K562 (cell line): ENCODE measurements around the gene HSD3B7. TPM values are rescaled to one million over a fixed set of nuclear protein-coding genes. Genes with fewer than 3 reads are reported as not detected.

Experiments
- CREBBP ChIP-seq: IDR thresholded peaks from one replicate; pipeline ENCODE4 v1.6.1; 2012; ENCODE audit warnings: low read depth, mild to moderate bottlenecking, control low read depth, inconsistent platforms, low read length
- ELF2 ChIP-seq: fragments of 250-450 bp; sonication (Bioruptor Pico); IDR thresholded peaks from 2 replicates; pipeline ENCODE4 v1.5.0; 2021; ENCODE audit warnings: mild to moderate bottlenecking
- HDGF ChIP-seq: fragments of 450-650 bp; IDR thresholded peaks from 2 replicates; pipeline ENCODE4 v1.6.1; 2016
- HNRNPH1 ChIP-seq: fragments of 200-400 bp; formaldehyde crosslinking; optimal IDR thresholded peaks from 2 replicates; pipeline ENCODE3; 2017; ENCODE audit warnings: low read depth, mild to moderate bottlenecking, low read length, moderate library complexity
- IFI16 ChIP-seq: fragments of 250-450 bp; sonication (Bioruptor Pico); IDR thresholded peaks from 2 replicates; pipeline ENCODE4 v2.1.2; 2022; ENCODE audit warnings: mild to moderate bottlenecking, inconsistent platforms
- NRF1 ChIP-seq, 2 experiments: fragments of 450-650 bp; IDR thresholded peaks in 1 of 2; conservative IDR thresholded peaks in 1 of 2; 2 replicates each; pipeline ENCODE4 v1.6.1; 2014; ENCODE audit warnings: mild to moderate bottlenecking in 2 of 2
- PCBP1 ChIP-seq: fragments of 200-400 bp; formaldehyde crosslinking; IDR thresholded peaks from 2 replicates; pipeline ENCODE4 v1.6.1; 2018; ENCODE audit warnings: mild to moderate bottlenecking, low read depth, low read length; ENCODE audit not compliant: poor library complexity, severe bottlenecking
- POLR2AphosphoS2 ChIP-seq: IDR thresholded peaks from 2 replicates; pipeline ENCODE4 v1.6.1; 2012; ENCODE audit warnings: low read length, improper control_type of control experiment
- POU5F1 ChIP-seq: fragments of 150-350 bp; IDR thresholded peaks from 2 replicates; pipeline ENCODE4 v1.6.1; 2014; ENCODE audit warnings: borderline replicate concordance, low read length, low read depth, mild to moderate bottlenecking; ENCODE audit not compliant: partially characterized antibody
- RBFOX2 ChIP-seq: fragments of 200-400 bp; formaldehyde crosslinking; IDR thresholded peaks from 2 replicates; pipeline ENCODE4 v1.6.1; 2017; ENCODE audit warnings: low read depth, mild to moderate bottlenecking, low read length, moderate library complexity
- REST ChIP-seq, 2 experiments: fragments of 450-650 bp; formaldehyde crosslinking in 1 of 2; IDR thresholded peaks; 2 replicates each; pipeline versions ENCODE4 v1.4.0 to v1.6.1; 2014 to 2020; ENCODE audit warnings: mild to moderate bottlenecking in 2 of 2, borderline replicate concordance in 1 of 2, low read depth in 1 of 2
- SIN3B ChIP-seq: fragments of 450-650 bp; IDR thresholded peaks from 2 replicates; pipeline ENCODE4 v1.6.1; 2017; ENCODE audit warnings: low read depth, mild to moderate bottlenecking, moderate library complexity
- SMC3 ChIP-seq: conservative IDR thresholded peaks from 2 replicates; pipeline ENCODE4 v1.6.1; 2011; ENCODE audit warnings: low read depth, low read length, improper control_type of control experiment; ENCODE audit not compliant: insufficient read depth
- THRA ChIP-seq: fragments of 450-650 bp; IDR thresholded peaks from 2 replicates; pipeline ENCODE4 v1.6.1; 2017; ENCODE audit warnings: mild to moderate bottlenecking, moderate library complexity
- XRCC3 ChIP-seq: fragments of 450-650 bp; IDR thresholded peaks from 2 replicates; pipeline ENCODE4 v1.6.1; 2017; ENCODE audit warnings: mild to moderate bottlenecking, moderate library complexity
- ZNF197 ChIP-seq: fragments of 200-800 bp; sonication (Bioruptor generic); IDR thresholded peaks from 2 replicates; pipeline ENCODE4 v1.6.1; 2016; ENCODE audit warnings: low read depth, missing genetic modification characterization, missing compliant biosample characterization
- ZNF431 ChIP-seq: sonication (generic); formaldehyde crosslinking; IDR thresholded peaks from 2 replicates; pipeline ENCODE4 v1.8.0; 2022; ENCODE audit warnings: mild to moderate bottlenecking, missing genetic modification reagents
- polyA plus RNA-seq, 8 experiments: library from polyadenylated mRNA; depleted of rRNA in 4 of 8; stranded (reverse) in 5 of 8; unstranded in 3 of 8; fragments of >200 nt; fragmentation: Nextera tagmentation in 2 of 8; fragmentation: Illumina TruSeq in 1 of 8; extraction: Ambion mirVana in 2 of 8; extraction: Trizol in 1 of 8; gene quantifications; 2 replicates each; pipeline versions ENCODE4 v1.2.1 to v1.2.3, GENCODE V29; 2011 to 2014; ENCODE audit warnings: inconsistent platforms in 1 of 8, missing spikeins in 1 of 8
- total RNA-seq, 7 experiments: library from RNA; depleted of rRNA in 6 of 7; stranded (reverse); fragments of >200 nt in 6 of 7; fragmentation: Illumina TruSeq in 2 of 7; extraction: Trizol in 2 of 7; gene quantifications; 2 replicates each; pipeline versions ENCODE4 v1.2.1 to v1.2.3, GENCODE V29; 2011 to 2021; ENCODE audit warnings: low replicate concordance in 1 of 7

Gene HSD3B7
- total and polyA plus RNA-seq, 9 of the 15 experiments (the other 6 are each of a cell fraction or from before 2014, with no cell fraction given) = 5.4 to 49.1 (median 23.0) TPM

DNA sequence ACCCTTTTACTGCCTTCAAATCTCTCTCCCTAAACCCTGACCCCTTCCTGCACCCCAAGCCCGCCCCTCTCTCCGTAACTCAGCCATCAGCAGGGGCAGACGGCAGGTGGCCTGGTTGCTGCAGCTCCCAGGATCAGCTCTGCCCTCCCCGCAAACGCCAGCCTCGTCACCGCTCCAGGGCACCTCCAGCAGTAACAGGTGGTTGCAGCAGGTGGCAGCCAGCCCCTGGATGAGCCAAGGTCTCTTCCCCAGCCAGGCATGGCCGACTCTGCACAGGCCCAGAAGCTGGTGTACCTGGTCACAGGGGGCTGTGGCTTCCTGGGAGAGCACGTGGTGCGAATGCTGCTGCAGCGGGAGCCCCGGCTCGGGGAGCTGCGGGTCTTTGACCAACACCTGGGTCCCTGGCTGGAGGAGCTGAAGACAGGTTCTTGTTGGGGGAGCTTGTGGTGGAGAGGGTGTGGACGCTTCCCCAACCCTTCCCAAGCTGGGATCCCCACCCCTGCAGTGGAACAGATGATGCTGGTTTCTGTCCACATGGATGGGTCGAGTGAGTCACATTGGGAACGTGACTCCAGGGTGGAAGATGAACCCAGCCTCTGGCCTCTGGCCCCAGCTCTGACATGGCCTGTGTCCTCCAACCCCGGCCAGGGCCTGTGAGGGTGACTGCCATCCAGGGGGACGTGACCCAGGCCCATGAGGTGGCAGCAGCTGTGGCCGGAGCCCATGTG lies 558 bp downstream of the HSD3B7 start (continued):
- no peak for TF ChIP-seq CREBBP
- TF ChIP-seq THRA = no peak
- peak; percentile 80; the same call in 1 of the 2 replicates for TF ChIP-seq HDGF
- no peak for TF ChIP-seq IFI16
- no peak for TF ChIP-seq HNRNPH1
- no peak; the same call in 1 of the 2 replicates for TF ChIP-seq SMC3
- no peak for TF ChIP-seq NRF1 (conservative IDR thresholded peaks at IDR 0.05 in 1 of 2, IDR thresholded peaks at IDR 0.05 in 1 of 2)
- TF ChIP-seq ZNF197 (CRISPR knock-in tag) = no peak
- TF ChIP-seq ZNF431 (CRISPR knock-in tag) = no peak
- TF ChIP-seq POLR2AphosphoS2 = no peak
- TF ChIP-seq ELF2 (CRISPR knock-in tag) = no peak
- peak; percentile 59; the same call in 1 of the 2 replicates for TF ChIP-seq RBFOX2
- TF ChIP-seq REST (IDR thresholded peaks at IDR 0.05; ENCODE audit: borderline replicate concordance) = peak; percentile 63
- TF ChIP-seq REST (CRISPR knock-in tag; IDR thresholded peaks at IDR 0.05; ENCODE audit: low read depth) = peak; percentile 62; the same call in 1 of the 2 replicates
- no peak for TF ChIP-seq XRCC3
- TF ChIP-seq SIN3B = no peak
- TF ChIP-seq PCBP1 = no peak
- no peak for TF ChIP-seq POU5F1
